Activated effector memory CD4-positive, alpha-beta T cell treated with anti-CD3 and anti-CD28 coated beads, Interleukin-2, amount 50 U/mL, for 16 hours (primary cell): Measurements from ENCODE around the gene KCNH1.

Source experiments
- DNase-seq: peaks from one replicate; pipeline ENCODE4 v3.0.0-alpha.2; 2020

KCNH1 gene, protein sequence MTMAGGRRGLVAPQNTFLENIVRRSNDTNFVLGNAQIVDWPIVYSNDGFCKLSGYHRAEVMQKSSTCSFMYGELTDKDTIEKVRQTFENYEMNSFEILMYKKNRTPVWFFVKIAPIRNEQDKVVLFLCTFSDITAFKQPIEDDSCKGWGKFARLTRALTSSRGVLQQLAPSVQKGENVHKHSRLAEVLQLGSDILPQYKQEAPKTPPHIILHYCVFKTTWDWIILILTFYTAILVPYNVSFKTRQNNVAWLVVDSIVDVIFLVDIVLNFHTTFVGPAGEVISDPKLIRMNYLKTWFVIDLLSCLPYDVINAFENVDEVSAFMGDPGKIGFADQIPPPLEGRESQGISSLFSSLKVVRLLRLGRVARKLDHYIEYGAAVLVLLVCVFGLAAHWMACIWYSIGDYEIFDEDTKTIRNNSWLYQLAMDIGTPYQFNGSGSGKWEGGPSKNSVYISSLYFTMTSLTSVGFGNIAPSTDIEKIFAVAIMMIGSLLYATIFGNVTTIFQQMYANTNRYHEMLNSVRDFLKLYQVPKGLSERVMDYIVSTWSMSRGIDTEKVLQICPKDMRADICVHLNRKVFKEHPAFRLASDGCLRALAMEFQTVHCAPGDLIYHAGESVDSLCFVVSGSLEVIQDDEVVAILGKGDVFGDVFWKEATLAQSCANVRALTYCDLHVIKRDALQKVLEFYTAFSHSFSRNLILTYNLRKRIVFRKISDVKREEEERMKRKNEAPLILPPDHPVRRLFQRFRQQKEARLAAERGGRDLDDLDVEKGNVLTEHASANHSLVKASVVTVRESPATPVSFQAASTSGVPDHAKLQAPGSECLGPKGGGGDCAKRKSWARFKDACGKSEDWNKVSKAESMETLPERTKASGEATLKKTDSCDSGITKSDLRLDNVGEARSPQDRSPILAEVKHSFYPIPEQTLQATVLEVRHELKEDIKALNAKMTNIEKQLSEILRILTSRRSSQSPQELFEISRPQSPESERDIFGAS

DNA sequence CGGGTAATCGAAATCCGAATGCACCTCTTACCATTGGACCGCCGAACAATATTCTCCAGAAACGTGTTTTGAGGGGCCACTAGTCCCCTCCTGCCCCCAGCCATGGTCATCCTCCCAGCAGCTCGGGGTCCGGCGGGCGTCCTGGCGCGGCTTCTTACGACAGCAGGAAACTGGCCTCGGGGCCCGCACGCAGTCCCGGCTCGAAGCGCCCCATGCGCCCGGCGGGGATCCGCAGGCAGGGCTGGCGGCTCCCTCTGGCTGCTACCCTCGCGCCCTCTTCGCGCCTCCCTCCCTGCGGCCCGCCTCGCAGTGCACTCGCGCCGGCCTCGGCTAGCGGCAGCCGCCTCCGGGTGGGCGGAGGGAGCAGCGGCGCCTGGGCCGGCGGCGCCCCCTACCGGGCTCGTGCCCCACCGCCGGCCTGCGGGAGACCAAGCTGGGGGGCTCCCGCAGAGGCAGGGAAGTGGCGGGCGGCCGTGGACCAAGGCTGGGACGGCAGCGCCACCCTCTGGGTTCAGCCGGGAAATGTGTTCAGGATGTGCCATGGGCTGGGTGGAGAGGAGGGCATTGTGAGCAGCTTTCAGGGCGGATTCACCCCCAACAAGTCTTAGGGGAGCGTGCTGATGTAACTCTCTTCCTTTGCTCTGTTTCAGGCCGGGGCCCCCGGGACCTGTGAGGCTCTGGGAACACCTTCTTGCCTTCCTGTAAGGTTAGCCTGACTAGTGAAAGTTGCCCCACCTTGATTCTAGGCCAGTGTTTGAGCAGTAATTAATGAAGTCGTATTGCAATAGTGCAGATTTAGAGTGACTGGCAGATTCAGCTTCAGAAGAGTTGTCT, at the start of gene KCNH1:
Gene KCNH1, minus strand, starts transcription at position 313 of the 834 bp plus-strand sequence. Its CDS starts 203 bp downstream, at position 110.
- DNase-seq, result peak; percentile 89

DNA sequence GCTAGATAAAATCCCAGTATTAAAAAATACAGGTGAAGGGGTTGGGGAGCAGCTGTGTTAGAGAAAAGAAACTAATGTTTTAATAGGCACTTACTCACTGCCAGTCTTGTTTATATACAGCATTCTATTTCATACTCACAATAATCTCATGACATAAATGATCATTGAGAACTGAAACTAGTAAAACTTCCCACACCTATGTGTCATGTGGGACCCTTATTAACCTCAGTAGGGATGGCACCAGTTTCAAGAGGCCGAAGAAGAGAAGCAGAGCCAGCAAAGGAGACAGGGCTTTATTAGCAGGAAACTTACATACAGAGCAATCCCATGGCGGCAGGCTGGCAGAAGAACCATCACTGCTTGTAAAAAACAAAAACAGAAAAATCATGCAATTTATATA, 48.8 kb upstream of the KCNH1 start:
- DNase-seq, result no peak

DNA sequence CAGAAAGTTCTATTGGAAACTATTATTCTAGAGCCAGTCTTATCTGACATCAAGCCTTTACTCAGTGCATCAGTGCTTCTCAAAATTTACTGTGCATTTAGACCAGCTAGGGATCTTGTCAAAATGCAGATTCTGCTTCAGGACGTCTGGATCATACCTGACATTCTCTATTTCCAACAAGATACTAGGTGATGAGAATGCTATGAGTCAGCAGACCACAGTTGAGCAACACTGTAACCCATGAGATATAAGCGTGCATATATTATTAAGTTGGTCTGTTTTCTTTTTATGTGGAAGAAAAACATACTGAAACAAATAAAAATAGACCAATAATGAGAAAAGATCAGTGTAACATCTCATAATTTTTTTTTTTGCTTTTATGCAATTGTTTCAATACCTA, 40.4 kb upstream of the KCNH1 start:
- DNase-seq, result no peak

DNA sequence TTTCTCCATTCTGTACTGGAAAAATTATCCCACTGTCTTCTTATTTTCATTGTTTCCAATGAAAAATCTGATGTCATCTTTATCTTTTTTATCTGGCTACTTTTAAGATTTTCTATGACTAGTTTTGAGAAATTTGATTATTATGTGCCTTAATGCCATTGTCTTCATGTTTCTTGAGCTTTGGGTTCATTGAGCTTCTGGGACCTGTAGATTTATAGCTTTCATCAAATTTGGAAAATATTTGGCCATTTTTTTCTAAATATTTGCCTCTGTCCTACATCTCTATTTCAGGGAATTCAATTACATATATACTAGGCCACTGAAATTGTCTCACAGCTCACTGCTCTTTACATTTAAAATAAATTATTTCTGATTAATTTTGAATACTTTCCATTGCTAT, 38.7 kb upstream of the KCNH1 start:
- DNase-seq, result no peak

DNA sequence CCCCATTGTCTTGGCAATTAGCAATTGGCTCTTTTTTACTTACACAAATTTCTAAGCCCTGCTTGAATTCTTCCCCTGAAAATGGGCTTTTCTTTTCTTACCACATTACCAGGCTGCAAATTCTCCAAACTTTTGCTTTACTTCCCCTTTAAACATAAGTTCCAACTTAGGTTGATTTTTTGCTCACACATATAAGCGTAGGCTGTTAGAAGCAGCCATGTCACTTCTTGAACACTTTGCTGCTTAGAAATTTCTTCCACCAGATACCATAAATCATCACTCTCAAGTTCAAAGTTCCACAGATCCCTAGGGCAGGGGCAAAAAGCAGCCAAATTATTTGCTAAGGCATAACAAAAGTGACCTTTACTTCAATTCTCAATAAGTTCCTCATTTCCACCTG, 35.4 kb upstream of the KCNH1 start:
- DNase-seq, result no peak

DNA sequence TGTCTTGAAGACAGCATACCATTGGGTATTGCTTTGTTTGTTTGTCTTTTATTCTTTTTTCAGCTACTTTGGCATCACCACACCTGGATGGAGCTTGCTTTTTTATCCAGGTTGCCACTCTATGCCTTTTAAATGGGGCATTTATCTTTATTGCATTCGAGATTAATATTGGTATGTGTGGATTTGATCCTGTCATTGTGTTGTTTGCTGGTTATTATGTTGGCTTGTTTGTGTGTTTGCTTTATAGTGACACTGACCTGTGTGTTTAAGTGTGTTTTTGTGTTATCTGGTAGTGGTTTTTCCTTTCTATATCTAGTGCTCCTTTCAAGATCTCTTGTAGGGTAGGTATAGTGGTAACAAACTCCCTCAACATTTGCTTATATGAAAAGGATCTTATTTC, 24.9 kb upstream of the KCNH1 start:
- DNase-seq, result no peak

DNA sequence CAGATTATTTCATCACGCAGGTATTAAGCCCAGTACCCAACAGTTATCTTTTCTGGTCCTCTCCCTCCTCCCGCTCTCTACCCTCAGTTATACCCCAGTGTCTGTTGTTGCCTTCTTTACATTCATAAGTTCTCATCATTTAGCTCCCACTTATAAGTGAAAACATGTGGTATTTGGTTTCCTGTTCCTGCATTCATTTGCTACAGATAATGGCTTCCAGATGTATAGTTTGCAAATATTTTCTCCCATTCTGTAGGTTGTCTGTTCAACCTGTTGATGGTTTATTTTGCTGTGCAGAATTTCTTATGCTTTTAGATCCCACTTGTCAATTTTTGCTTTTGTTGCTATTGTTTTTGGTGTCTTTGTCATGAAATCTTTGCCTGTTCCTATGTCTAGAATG, 21.1 kb upstream of the KCNH1 start:
- no peak for DNase-seq

DNA sequence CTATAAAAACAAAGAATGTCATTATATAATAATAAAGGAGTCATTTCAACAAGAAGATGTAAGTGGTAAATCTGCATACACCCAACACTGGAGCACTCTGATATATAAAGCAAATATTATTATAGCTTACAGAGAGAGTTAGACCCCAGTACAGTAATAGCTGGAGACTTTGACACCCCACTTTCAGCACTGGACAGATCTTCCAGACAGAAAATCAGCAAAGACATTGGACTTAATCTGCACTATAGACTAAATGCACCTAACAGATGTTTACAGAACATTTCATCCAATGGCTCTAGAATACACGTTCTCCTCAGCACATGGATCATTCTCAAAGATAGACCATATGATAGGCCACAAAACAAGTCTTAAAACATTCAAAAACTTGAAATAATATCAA, 20.0 kb upstream of the KCNH1 start:
- no peak for DNase-seq

DNA sequence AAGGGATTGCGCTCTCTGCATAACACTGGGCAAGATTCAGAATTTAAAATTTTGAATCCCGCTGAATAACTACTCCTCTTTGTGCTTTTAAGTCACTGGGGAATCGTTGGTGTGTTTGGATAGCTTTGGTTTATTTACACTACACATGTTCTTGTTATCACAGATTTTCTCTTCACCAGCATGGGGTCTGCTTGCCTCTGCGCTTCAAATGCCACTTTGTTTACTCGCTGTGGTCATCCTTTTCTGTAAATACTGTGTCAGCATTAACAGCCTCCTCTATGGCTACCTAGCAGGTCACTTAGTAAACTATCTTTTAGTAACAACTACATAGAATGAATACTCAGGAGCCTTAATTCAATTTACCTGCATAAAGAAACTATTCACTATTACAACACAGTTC, 14.4 kb upstream of the KCNH1 start:
- DNase-seq, result no peak

DNA sequence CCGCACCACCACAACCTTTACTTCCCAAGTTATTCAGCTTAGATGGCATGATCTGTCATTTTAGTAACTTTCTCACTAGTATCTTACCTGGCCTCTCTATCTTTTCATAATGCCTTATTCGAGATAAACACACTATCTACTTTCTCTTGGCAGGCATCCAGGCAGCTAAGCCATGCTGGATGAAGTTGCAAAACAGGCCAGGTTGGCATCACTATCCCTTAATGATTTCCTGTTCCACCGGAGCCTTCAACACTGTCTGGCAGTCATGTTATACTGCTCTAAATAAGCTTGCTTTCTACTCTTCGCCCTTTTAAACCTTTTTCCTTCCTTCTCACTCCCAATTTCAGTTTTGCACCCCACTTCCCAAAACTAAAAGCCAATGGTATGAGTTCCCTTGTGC, 12.0 kb upstream of the KCNH1 start:
- no peak for DNase-seq

DNA sequence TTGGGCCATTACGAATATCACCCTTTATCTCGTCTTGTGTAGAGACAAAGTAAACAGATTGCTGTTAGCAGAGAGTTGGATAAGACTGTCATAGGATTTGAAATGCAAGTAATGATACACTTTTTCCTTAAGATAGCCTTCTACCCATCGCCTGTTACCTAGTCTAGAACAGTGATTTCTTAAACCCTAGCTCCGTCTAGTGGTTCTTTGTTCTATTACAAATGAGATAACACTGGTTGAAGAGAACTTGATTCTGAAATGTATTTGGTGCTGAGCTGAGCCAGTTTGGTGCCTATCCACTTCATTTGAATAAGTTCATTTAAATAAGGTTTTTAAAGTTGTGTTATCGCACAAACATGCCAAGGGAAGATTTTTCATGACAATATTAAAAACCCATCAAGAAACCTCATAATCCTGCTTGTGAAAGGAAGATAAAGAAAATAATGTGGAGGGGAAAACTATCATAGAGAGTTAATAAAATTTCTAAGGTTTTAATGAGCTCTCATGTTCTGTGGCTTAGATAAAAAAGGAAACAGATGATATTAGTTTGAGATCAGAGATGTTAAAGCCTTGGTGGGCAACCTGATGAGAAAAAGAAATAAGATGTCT, 1.5 kb upstream of the KCNH1 start:
- DNase-seq, result no peak

DNA sequence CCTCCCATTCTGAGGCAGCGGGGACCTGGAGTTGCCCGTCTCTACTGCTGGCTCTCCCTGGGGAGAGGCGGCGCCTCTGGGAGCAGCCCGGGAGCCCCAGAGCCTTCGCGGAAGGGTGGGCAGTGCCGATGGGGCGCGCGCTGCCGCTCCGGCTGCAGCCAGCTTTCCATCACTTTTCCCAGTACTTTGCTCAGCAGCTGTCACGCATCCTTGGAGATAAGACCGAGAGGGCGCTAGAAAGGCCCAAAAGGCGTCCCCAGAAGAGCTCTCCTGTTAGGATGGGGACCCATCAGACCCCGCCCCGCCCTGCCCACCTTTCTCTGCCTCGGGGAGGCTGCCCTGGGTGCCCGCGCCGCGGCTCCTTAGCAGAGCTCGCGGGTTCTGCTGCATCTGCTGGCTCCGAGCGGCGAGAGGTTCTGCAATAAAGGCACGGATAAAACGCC, 534 bp downstream of the KCNH1 start:
- peak; percentile 68 for DNase-seq

DNA sequence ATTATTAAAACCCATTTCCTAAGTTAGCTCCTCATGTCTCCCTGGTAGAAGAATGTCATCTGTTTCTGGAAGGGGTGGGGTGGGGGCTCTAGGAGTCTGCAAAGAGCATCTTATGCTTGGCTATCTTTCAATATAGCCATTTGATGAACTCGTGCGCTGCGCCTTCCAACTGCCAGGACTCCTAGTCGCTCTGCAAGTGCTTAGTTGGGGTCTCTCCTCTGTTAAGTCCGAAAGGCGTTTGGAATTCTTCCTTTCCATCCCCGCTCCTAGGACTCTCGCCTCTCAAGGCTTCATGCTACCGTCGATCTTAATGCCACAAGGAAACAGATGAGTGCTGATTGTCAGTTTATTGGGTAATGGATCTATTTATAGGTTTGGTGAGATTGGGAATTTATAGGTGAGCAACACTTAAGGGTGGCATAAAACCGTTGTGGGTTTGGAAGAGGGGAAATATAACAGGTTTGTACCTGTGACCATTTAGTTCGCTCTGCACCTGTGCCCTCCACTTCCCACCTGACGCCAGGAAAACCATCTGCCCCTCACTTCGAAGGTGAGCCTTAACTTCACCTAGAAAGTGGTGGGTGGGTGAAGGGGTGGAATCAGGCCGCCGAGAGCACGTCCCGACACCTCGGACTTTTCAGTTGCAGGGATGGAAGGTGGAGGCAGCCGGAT, 1.1 kb downstream of the KCNH1 start:
- no peak for DNase-seq

DNA sequence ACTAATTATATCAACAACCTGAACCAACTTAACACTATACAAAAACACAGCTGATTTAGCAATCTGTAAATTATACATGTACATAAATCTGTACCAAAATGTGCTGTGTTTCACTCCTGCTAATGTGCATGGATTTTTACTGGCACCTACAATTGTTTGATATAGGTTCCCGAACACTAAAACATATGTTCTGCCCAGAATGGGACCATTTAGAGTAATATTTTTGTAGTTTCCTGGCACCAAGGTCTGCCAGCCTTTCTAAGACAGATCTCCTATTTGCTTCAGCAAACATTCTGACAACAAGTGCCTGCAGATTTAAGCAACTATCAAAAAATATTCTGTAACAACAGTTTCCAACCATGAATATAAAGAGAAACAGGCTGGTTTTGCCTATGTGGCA, 4.2 kb downstream of the KCNH1 start:
- no peak for DNase-seq

DNA sequence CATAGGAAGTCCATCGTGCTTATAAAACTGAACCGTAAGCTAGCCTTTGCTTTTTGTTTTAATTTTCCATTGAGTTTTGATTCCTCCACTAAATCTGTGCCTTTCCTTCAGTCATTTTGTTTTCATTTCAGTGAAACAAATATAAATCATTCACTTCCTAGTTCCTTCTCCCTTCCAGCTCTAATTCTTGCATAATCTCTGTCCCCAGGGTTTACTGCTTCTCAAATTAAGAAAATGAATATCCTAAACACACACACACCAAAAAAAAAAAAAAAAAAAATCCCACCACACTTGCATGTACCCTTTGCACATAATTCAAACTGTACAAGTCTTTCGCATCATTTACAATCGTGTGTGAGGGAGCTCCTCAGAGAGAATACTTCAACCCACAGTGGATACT, 6.8 kb downstream of the KCNH1 start:
- DNase-seq, result no peak

DNA sequence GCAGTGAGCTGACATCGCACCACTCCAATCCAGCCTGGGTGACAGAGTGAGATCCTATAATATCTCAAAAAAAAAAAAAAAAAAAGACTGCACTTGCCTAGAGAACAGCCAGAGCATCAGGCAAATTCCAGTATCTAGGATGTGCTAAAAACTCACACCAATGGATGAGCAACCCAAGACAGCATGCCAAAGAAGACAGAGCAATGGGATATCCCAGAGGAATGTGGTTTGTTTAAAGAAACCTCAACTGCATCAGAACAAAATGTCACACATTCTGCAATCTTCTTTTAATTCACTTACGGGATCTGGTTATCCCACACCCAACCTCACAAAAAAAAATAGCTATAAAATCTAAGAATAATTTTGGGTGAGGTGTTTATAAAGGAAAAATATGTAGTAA, 7.3 kb downstream of the KCNH1 start:
- no peak for DNase-seq

DNA sequence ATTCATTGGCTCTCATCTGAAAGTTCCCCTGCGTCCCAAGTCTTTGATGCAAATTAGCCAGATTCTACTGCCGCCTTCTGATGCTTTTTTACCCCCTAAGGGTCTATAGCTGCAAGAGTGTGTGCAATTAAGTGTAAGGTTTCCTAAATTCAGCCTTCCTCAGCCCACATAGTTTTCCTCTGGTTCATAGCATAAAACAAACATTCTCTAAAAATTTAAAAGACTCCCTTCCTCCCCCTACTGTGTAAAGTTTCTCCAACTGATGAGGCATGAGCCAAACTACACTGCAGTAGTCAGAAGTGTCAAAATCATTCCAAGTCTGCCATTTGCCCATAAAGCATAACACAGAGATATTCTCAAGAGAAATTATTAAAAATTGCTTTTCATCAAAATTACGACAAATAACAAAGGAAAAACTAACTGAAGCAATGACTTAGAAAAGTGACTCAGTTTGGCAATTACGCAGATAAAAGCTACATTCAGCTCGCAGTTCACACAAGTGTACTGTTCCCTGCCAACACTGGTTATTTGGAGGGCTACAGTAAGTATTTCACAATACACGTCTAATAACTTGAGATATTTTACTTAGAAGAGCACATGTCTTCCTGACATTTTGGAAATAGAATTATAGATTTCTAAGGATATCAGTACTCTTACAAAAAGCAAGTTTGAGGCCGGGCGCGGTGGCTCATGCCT, 15.4 kb downstream of the KCNH1 start:
- no peak for DNase-seq

DNA sequence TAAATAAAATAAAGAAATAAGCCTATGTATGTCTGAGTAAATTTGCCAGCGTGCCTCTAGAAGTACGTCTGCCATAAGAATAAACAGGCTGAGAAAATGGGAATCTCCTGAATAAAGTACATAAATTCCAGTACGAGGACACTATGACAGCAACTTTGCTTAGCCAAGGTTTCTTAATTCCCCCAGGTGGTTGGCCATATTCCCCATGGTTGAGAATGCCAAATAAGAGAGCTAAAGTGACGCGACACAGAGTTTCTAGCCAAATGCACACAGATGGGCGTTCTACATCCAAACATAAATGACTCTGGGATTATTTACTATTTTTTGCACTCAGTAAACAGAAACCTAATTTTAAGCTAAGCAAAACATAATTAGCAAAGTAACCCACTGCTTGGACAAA, 19.5 kb downstream of the KCNH1 start:
- DNase-seq, result no peak

DNA sequence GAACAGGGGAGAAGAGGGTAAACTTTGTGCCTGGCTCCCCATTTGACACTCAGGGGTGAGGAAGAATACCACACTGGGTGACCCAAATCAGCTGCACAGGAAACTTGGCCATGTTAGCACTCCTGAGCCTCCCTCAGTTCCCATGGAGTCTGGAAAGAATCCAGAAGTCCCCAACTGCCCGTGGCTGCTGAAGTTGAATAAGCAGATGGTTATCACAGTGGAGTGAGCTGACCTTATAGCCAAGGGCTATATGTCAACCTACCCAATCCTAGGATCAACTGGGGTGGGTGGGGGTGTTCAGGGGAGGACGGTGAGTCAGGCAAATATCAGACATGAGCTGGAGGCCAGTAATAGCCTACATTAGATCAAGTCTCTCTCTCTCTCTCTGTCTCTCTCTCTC, 20.4 kb downstream of the KCNH1 start:
- no peak for DNase-seq

DNA sequence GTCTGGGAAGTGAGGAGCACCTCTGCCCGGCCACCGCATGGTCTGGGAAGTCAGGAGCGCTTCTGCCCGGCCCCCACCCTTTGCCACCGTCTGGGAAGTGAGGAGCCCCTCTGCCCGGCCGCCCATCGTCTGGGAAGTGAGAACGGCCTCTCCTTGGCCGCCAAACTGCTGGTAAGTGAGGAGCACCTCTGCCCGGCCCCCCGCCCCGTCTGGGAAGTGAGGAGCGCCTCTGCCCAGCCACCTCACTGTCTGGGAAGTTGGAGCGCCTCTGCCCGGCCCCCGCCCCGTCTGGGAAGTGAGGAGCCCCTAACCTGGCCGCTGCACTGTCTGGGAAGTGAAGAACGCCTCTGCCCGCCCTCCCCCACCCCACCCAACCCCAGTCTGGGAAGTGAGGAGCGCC, 22.6 kb downstream of the KCNH1 start:
- no peak for DNase-seq

DNA sequence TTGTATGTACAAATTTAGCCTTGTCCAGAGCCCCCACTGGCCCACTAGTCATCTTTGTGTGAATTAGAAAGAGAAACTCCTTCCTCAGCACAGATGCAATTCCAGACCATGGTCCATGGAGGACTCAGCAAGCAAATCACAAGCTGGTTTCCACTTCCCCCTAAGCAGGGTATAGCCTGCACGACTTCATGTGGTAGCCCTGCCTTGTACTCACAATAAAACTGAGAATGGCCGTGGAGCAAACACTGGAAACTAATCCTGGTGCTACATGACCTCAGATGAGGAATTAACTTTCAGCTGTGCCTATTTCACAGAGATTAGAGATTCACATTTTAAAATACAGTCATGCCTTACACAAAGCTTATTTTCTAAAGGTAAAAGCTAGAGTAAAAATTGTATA, 32.5 kb downstream of the KCNH1 start:
- no peak for DNase-seq
